ENCODE data around the gene MATCAP1.

MATCAP1 gene

DNA sequence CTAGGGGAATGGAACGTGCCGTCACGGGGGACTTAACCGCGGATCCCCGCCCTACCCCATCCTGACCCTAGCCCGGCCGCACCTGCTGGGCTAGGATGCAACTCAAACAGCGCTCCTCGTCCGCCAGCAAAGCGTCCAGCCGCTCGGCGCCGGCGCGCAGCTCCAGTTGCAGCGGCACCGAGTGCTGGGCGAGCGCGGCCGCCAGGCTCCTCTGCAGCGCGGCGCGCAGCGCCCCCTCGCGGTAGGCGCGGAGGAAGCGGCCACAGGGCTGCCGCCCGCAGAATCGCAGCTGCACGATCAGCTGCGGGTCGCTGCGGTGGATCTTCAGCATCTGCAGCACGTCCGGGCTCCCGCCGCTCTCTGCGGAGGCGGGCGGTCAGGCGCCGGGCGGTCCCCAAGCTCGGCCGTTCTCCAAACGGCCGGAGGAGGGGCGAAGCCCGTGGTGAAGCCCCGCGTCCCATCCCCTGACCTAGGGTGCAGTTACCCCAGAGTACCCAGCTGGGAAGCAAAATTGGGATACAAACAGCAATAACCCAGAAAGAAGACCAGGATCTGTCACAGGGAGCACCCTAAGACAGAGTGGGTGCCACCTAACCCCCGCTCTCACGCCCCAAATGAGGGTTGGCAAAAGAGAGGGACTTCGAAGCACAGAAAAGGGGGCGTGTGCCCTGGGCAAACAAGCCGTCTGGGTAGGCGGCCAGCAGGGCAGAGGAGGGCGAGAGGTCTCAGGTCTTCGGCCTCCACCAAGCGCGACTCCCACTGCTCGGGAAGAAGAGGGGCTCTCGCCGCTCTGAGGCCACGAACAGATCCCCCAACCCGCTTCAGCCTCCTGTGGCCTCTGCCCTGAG lies 28.2 kb downstream of the MATCAP1 start:
- DNase-seq = peak; percentile 36

DNA sequence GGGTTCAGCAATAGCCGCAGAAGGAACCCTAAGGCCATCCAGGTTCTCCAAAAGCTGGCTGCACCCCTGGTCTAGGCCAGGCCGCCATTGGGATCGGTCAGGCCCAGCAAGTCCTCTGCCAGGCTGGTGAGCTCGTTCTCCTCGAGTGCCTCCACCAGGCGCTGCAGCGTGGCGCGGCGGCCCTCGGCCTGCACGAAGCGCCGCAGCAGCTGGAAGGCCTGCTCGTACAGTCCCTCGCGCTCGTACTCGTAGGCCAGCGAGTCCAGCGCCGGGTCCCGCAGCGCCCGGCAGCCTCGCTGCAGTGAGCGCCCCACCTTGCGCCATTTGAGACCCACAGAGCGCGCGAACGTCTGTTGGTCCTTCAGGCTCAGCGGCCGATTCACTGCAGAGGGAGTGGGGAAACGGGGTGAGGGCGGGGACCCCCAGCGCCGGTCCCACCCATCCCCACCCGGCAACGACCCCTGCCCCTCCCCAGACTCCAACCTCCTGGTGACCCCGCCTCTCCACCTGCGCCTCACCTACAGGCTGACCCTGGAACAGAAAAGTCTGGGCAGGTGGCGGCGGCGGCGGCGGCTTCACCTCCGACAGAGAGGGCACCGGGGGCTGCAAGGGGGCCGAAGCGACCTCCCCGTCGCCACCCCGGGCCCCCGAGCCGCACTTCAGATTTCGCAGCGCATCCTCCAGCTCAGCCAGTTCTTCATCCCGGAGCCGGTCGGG lies 29.0 kb downstream of the MATCAP1 start:
- DNase-seq = no peak

DNA sequence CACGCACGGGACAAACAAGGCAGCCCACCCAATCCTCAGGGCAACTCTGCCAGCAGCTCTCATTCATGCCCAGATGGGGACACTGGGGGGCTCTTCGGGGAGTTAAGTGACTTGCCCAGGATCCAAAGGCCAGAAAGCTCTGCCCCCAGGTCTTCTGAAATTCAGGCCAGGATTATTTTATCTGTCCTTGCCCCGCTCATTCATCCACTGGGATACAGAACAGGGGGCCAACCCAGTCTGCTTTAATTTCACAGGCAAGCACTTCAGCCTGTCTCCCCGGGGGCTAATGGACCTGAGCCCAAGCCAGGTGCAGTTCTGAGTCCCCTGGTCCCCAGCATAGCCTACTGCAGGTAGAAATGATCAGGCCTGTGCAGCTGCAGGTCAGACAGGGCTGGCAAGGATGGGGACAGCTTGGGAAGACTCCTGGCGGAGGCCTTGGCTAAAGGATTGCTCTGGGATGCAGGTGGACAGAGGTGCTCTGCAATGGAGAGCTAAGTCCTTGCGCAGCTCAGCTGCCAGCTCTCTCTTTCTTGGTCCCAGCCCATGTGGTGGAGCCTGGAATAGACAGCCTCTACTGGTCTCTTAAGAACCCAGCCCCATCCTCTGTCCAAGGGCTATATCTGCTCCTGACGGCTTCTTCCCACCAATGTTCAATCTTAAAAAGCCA lies 32.2 kb downstream of the MATCAP1 start:
- no peak for DNase-seq

DNA sequence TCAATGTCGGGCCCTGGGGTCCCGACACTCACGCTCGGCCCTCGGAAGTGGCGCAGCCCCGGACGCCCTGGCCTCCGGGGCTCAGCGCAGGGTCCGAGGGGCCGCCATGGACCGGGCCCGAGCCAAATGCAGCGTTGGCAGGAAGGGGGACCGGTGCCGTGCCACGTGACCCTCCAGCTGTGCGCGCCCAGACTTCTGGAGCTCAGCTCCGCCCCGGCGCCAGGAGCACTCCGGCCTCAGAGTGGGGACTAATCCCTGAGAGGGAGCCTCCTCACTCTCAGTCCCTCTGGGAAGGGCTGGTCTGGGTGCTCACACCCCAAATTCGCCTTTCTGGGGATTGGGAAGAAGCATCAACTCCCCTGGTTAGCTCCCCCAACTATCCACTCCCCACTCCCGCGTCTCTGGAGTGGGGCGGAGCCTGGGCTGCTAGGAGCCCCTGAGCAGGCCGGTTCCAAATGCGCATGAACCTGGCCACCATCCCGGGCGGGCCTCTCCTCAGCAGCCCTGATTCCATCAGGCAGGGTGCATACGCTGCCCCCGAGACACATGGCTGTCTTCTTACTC lies 32.8 kb downstream of the MATCAP1 start, which contains the start of gene B3GNT9:
B3GNT9 (minus strand) TSS at position 166 of the 564 bp plus-strand sequence. CDS start 513 bp downstream, outside the sequence.
- peak; percentile 78 for DNase-seq

DNA sequence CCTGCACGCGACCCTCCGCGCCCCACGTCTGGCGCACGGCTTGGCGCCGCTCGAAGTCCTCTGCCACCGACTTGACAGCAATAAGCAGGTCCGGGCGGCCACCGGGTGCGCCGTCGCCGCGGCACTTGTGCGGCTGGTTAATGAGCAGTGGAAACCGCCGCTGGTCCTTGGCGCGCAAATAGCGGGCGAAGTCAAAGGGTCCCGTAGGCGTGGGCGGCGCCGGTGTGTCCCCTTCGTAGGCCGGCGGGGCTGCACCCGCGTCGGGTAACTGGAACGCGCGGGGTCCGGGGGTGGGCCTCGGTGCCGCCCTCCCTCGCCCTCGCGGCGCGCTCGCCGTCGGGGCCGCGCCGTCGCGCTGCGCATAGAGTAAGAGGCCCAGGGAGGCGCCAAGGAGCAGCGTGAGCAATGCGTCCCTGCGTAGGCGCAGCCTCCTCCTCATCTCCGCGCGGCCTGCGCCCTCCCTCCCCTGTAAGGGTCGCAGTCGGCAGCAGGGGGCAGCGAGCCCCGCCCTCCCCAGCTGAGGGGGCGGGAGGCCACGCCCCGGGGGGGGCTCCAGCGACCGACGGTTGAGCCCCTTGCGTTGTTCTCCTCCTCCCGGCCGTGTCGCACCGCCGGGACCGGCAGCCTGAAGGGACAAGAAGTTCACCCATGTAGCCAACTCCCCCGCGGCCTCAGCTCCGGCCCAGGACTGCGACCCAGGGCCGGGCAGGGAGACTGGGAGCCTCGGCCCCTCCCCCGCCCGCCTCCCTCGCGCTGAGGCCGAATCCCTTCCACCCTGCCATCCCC lies 33.5 kb downstream of the MATCAP1 start:
- peak; percentile 27 for DNase-seq

DNA sequence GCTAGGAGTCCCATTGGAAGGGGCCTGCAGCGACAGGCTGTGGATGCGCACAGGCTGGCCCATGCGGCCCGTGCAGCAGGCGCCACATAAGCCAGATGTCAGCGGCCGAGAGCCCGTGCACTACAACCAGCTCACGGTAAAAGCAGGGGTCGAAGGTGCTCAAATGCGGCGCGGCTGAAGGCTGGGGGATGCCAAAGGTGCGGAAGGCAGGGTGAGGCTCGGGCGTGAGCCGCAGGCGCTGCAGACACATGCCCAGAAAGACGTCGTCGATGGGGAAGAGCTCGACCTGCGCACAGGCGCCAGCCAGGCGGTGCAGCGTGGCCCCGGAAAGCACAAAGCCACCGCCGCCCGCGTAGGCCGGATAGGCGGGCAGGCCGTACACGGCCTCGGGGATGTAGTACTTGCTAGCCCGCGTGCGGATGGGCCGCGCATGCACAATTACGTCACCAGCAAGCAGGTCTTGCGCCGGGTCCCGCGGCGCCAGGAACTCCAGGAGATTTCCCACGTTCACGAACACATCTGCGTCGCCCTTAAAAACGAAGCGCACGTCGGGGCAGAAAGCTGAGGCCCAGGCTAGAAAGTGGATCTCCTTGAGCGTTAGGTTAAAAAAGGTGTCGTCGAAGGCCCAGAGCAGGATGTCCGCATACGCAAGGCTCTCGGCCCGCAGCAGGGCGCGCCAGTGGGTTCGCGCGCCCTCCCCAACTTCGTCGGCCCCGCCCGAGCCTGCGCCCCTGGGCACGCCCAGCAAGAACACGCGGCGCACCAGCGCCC lies 34.3 kb downstream of the MATCAP1 start:
- no peak for DNase-seq

DNA sequence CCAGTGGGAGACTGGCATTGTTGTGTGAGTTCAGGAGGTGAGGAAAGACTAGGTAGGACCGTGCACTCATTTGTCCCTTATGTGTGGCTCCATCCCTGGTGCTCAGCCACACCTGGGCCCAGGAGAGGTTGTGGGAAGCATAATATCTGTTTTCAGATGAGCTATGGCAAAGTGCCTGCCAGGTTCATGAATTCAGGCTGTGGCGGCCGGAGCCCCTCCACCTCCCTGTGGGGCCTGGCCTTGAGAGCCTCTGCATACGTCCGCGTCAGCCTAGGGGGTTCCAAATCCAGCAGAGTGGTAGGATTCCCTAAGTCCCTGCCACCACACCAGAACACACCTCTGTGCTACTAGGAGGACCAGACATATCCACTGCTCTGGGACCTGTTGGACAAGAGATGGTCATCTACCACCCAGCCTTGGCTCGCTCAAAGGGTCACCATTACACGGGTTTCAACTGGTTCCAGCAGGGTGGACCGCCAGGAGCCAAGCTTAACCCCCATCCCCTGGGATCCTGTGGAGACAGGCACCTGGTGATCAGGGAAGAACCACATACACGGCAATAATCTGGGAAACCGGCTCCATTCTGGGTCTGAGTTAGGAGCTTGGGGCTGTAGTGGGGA lies 35.0 kb downstream of the MATCAP1 start:
- DNase-seq = no peak

DNA sequence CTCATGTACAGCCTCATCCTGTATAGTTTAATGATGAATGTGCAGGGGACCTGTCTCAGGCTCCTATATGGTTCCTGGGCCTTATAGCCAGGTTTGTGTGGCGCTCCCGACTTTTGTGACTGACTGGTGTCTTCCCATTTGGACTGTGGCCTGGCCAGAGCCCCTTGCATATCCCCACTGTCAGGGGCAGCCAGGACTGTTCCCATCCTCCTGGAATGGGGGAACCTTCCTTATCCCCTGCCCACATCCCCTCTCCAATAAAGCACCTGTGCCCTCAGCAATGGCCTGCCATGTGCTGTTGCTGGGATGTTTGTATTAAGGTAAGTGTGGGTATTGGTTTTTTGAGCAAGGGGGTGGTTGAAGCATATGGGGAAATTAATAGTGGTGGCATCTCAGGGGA lies 35.5 kb downstream of the MATCAP1 start:
- DNase-seq = no peak

DNA sequence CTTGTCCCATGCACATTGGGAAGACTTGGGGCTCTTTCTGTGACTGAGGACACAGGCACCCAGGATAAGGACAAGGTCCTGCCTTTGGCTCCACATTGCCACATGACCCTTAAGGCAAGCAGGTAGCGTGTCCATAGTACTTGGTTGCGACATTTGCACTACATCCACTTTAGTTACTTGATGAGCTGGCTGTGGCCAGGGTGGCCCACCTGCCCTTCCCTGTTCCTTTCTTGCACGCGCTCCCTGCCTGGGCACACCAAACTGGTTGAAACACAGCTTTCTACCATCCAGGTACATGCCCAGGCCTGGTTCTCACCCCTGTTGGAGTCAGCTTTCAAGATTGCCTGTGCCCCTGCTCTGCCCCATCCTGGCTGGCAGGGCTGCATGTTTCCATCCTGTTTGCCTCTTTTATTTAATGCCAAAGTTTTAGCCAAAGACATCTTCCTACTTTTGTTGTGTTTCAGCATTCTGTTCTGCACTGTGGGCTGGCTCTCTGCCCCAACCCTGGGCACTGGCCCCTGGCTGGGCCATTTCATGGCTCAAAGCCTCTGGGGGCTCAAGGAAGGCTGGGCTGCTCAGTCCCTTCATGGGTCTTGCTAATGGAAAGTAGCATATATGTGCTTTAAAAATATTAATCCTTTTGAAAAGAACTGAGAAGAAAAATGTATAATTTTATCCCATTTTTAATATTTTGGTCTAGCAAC lies 36.2 kb downstream of the MATCAP1 start:
- DNase-seq = no peak

DNA sequence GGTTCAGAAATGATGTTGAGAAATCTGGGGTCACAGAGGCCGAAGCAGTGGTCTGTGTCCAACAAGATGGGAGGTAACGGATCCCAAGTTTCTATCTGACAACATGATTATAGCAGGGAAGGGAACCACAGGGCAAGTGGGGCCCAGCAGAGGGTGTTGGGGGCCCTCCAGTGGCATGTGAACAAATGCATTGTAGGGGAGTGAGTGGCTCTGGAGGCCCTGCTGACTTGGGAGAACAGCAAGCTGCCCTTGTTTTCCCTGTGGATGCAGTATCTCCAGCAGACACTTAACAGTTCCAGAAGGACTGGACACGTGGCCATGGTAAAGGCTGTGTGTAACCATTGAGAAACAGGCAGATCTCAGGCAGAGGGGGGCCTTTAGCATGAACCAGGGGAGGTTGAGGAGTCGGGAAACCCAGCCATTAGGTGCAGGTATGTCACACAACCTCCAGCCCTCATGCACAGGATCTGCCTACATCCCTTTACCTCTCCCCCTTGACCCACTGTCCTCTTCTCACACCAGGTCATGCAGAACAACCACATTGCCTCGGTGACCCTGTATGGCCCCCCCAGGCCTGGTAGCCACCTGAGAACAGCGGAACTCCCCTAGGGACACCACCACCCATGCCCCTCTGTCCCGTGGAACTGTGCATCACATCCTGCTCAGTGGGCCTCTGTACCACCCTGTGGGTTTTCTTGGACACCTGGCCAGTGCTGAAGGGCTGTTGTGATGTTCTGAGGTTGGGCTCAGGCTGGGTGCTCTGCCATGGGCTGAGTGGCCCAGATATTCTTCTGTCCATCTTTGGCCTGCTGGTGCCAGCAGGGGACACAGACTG lies 37.0 kb downstream of the MATCAP1 start:
- no peak for DNase-seq

DNA sequence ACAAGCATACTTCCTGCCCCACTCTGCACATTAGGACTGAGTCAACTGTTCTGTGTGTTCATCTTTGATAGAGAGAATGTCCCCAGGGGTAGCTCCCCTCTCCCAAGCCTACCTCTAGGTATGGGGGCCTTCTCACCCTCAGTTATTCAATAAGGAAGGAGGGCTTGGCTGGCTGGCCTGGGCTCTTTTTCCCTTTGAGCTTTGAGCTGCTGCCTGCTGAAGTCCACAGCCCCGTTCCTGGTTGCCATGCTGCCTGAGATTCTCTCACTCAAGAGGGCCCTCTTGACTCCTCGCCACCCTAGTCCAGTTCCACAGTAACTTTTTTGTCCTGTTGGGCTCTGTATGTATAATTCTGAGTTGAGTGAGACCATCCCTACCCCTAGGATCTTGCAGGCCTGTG lies 38.0 kb downstream of the MATCAP1 start:
- no peak for DNase-seq

DNA sequence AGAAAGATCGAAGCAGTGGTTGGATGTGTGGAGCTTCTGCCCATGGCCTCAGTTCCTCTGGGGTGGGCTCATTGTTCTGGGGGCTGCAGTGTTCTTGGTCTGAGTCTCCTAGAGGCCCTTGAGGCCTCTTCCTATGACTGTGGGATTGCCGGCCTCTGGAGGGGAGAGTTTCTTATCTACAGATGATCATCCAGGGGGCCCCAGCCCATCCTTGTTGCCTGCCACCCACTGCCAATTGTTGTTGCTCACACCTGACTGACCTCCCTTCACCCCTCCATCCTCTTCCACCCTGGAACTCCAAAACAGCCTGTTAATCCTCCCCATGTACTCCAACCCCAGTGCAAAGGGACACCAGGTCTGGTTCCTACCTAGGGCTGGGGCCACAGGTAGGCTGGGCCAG lies 38.8 kb downstream of the MATCAP1 start:
- DNase-seq = no peak

DNA sequence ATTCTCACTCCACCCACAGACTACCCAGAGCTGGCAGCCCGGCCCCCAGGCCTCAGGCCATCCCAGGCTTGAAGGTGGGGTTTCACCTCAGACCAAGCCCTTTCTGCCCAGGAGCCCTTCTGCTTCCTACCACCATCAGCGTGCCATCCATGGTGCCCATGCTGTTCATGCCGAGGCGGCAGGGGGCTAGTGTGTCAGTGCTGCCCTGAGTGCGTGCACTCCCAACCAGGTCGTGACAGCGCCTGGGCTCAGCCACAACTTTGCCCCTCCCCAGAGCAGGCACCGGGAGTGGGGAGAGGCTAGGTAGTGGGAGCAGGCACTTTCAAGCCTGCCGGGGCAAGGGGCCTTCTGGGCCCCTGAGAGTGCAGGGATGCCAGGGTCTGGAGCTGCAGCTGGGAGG lies 41.4 kb downstream of the MATCAP1 start:
- no peak for DNase-seq

DNA sequence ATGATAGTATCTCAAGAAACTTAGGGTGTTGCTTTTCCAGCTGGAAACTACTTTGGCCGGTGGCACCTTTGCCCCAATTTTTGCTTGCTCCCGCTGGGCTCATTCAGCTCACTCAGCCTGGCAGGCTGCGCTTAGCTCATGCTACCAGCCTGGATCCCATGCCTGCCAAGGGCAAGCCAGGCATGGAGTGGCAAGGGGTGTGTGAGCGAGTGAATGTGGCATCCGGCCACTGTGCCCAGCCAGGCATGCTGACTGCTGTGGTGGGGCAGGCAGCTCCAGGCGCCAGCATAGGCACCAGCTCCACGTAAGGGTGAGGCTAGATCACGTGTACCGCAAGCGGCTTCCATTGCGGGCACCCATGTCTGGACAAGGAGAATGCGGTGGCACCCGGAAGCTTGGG lies 42.4 kb downstream of the MATCAP1 start:
- DNase-seq = no peak

DNA sequence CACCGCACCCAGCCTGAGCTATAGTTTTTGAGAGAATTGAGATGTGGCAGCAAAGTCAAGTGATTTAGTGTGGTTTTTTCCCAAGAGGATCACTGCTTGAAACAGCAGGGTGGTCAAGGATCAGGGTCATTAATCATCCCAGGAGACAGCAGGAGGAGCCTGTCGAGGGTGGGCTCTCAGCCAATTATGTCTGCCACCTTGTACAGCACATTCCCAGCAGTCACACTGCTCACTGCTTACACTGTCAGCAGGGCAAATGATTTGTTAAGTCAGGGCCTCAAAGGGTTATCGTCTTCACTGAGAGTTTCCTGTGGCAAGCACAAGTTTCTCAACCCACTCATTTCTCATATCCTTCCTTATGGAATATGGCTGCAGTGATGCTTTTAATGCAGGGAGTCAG lies 46.2 kb downstream of the MATCAP1 start:
- DNase-seq = no peak

DNA sequence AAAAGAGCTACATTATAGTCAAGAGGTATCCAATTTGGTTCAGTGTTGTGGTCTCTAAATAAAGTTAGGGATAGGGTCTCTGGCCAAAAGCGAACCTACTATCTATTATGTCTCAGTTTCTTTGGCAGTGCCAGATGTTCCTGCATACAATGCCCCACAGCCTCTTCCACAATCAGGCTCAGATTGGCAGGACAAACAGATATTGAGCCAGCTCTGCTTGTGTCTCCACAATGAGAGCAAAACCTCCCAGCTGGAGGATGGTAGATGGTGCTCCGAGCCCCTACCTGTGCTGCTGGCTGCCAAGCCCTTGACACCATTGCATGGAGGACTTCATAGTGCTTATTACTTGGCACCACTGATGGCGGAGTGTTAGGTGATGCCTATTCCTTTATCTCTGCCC lies 54.3 kb downstream of the MATCAP1 start:
- no peak for DNase-seq

DNA sequence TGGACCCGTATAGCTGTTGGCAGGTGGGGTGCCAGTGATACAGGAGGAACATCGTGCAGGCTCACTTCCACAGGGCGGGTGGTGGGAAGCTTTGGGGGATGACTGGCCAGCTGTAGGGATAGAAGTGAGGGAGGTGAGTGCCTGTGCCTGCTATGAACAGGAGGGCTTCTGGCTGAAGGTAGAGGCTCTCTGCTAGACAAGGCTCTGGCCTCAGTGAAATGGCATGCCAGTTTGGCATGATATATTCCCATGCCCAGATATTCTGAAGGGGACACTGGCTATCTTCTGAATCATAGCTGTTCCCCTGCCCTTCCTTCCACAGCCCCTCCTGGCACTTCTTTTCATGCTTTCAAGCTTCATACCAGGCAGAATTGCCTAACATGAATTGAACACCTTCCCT lies 54.9 kb downstream of the MATCAP1 start:
- no peak for DNase-seq

DNA sequence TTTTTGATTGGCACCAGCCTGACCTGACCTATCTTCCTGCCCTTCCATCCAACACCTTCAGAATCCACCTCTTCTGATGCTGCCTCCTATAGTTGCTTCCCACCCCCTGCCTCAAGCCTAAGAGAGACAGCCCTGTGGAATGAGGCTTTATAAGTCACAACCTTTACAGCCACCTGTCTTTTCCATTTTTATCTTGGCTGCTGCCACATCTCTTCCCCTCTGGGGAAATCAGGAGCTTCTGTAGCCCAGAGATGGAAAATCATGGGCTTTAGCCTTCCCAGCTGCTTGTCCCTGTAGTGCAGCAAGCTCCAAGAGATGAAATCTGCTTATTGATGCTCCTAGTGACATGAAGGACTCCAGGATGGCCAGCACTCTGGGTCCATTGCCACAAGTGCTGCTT lies 55.3 kb downstream of the MATCAP1 start:
- DNase-seq = no peak

All from NCI-H1694 treated with DMSO at 0.1 percent for 48 hours (cell line).